ENCODE data around the gene REC8.

DNA sequence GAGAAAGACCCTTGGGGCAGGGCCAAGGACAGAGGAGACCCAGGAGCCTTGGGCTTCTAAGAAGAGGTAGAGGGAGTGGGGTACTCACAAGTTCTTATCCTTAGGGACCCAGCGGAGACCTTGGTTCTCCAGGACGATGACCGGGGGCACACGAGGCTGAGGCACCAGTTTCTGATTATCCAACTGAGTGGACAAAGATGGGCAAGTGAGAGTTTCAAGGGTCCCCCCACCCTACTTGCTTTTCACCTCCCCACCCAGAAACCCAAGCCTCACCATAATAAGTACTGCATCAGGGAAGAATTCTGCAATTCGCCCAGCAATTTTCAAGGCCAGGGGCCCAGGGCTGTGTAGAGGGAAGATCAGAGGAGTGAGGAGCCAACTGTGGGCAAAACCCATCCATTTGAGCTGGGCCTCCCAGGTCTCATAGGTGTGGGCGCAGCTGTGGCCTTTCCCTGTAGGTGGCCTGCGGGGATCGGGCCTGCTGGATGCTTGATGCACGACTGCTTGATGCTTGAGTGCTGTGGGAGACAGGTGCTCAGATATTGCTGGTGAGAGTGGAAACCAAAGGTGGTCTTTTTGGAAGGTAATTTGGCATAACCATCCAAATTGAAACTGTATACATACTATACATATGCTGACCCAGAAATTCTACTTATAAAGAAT is 32.5 kb upstream of the REC8 start:
- TF ChIP-seq CTCF (IDR thresholded peaks at IDR 0.05; ENCODE audit: borderline replicate concordance, extremely low read depth, low read length, poor library complexity, severe bottlenecking) (no peak), EZH2 (IDR thresholded peaks at IDR 0.05; ENCODE audit: borderline replicate concordance, low read depth, low read length, severe bottlenecking) (no peak)

All from DND-41 (cell line).